Activated B cell treated with CpG ODN at 0.5 μM for 24 hours (primary cell): ENCODE results near the gene MACO1. TPM values are rescaled to one million over a fixed set of nuclear protein-coding genes. Genes with fewer than 3 reads are reported as not detected.

Experiments used
- ATAC-seq: fragments of 200-7000 bp; cut with Tn5 transposase; one replicate; pipeline ENCODE4 v1.10.0; 2021; ENCODE audit warnings: low read depth, mild to moderate bottlenecking, moderate library complexity
- CTCF ChIA-PET: fragments of 350-600 bp; sonication (Branson Sonifier 250); formaldehyde crosslinking; loops from one replicate; lab custom pipeline; 2021; ENCODE audit warnings: antibody characterized with exemption; lab: Charles Lee
- POLR2A ChIA-PET: fragments of 350-600 bp; sonication (Branson Sonifier 250); formaldehyde crosslinking; loops from one replicate; lab custom pipeline; 2021; ENCODE audit warnings: antibody characterized with exemption; lab: Charles Lee
- DNase-seq: peaks from one replicate; pipeline ENCODE4 v3.0.0; 2022
- H3K27ac Mint-ChIP-seq: one replicate; pipeline ENCODE4 v1.8.0; 2020; ENCODE audit warnings: mixed read lengths
- H3K27me3 Mint-ChIP-seq: one replicate; pipeline ENCODE4 v1.8.0; 2021; ENCODE audit warnings: mixed read lengths
- H3K36me3 Mint-ChIP-seq: one replicate; pipeline ENCODE4 v1.8.0; 2021; ENCODE audit warnings: low read depth, mixed read lengths
- H3K4me1 Mint-ChIP-seq: one replicate; pipeline ENCODE4 v1.8.0; 2021; ENCODE audit warnings: mixed read lengths
- H3K4me3 Mint-ChIP-seq: one replicate; pipeline ENCODE4 v1.8.0; 2020; ENCODE audit warnings: mild to moderate bottlenecking, mixed read lengths
- H3K9me3 Mint-ChIP-seq: one replicate; pipeline ENCODE4 v1.8.0; 2020; ENCODE audit warnings: mixed read lengths
- CTCF ChIP-seq: fragments of 200-600 bp; IDR thresholded peaks from one replicate; pipeline ENCODE4 v1.8.0; 2022; ENCODE audit warnings: antibody characterized with exemption, mild to moderate bottlenecking
- intact Hi-C: fragments of 100-400 bp; cut with micrococcal nuclease; formaldehyde crosslinking; loops from one replicate; pipeline ENCODE4 v1.15.1; 2024
- total RNA-seq: library from RNA; stranded (reverse); gene quantifications from 2 replicates; pipeline ENCODE4 v1.2.3, GENCODE V29; 2022

The MACO1 gene
- total RNA-seq, 1 donor from 2014 or later = 19.7 TPM

- no peaks in the 10 kb centered on the region for H3K36me3 Mint-ChIP-seq
- TF ChIP-seq CTCF = no peak
- intact Hi-C loops = no loop called here
- DNase-seq (no peak), ATAC-seq (no peak)
- peaks cover 6% of the 10 kb centered on the region for H3K4me1 Mint-ChIP-seq
- no peak overlapping the region for H3K4me3 Mint-ChIP-seq
- POLR2A ChIA-PET = no interaction called here
- H3K27me3 Mint-ChIP-seq = no peaks in the 10 kb centered on the region
- H3K27ac Mint-ChIP-seq = no peak overlapping the region
- CTCF ChIA-PET = interaction anchor here (1.0 kb wide), 1 partner anchor 29 kb away, joined by 3 read pairs; no protein-coding TSS in a partner anchor
- H3K9me3 Mint-ChIP-seq = no peaks in the 10 kb centered on the region
Observed at GRCh38 chr1:25516686-25517085, 86.0 kb downstream of the MACO1 start.

- TF ChIP-seq CTCF = no peak
- no peak overlapping the region for H3K4me3 Mint-ChIP-seq
- ChIA-PET POLR2A (no interaction called here), CTCF (interaction anchor here (1.6 to 4.2 kb wide), 2 partner anchors 175 to 293 kb away, joined by 3 to 19 read pairs; no protein-coding TSS in a partner anchor)
- peaks cover 9% of the 10 kb centered on the region for H3K4me1 Mint-ChIP-seq
- H3K36me3 Mint-ChIP-seq = no peaks in the 10 kb centered on the region
- no peak overlapping the region for H3K27ac Mint-ChIP-seq
- H3K9me3 Mint-ChIP-seq = no peaks in the 10 kb centered on the region
- intact Hi-C loops = no loop called here
- no peak for ATAC-seq
- DNase-seq = no peak
- H3K27me3 Mint-ChIP-seq = no peaks in the 10 kb centered on the region
Observed at GRCh38 chr1:25517476-25518394, 87.0 kb downstream of the MACO1 start.

- Mint-ChIP-seq H3K4me1 (peaks cover 9% of the 10 kb centered on the region), H3K27ac (no peak overlapping the region), H3K27me3 (peaks cover 3% of the 10 kb centered on the region), H3K36me3 (no peaks in the 10 kb centered on the region), H3K4me3 (no peak overlapping the region), H3K9me3 (no peaks in the 10 kb centered on the region)
- intact Hi-C loops = loop anchor here (5.0 to 10.0 kb wide), 3 partner anchors 115 to 293 kb away; partner anchors contain the start of gene RSRP1
- TF ChIP-seq CTCF = no peak
- DNase-seq (no peak), ATAC-seq (no peak)
- ChIA-PET CTCF (interaction anchor here (1.6 to 4.2 kb wide), 4 partner anchors 15 to 291 kb away, joined by 3 to 19 read pairs (median 8); no protein-coding TSS in a partner anchor), POLR2A (no interaction called here)
Observed at GRCh38 chr1:25519624-25520023, 88.9 kb downstream of the MACO1 start.

- Mint-ChIP-seq H3K9me3 (peaks cover 4% of the 10 kb centered on the region), H3K36me3 (no peaks in the 10 kb centered on the region), H3K4me1 (peaks cover 9% of the 10 kb centered on the region), H3K27ac (no peak overlapping the region), H3K27me3 (peaks cover 7% of the 10 kb centered on the region), H3K4me3 (no peak overlapping the region)
- CTCF ChIA-PET = interaction anchor here (0.9 to 4.2 kb wide), 10 partner anchors 8 to 290 kb away, joined by 3 to 19 read pairs (median 3); no protein-coding TSS in a partner anchor
- ATAC-seq (peak; percentile 51), DNase-seq (peak; percentile 39)
- TF ChIP-seq CTCF = no peak
- intact Hi-C loops = loop anchor here (5.0 to 10.0 kb wide), 3 partner anchors 116 to 292 kb away; partner anchors contain the start of gene RSRP1
- POLR2A ChIA-PET = no interaction called here
Observed at GRCh38 chr1:25520446-25521061, 89.9 kb downstream of the MACO1 start.
